HG02840 (cell line): ENCODE results near the gene INAFM2.

Source experiments
- ATAC-seq: cut with Tn5 transposase; IDR thresholded peaks from one replicate; pipeline ENCODE4 v1.9.1; 2021; ENCODE audit warnings: mild to moderate bottlenecking, moderate library complexity, moderate number of reproducible peaks; ENCODE audit not compliant: unreplicated experiment, low FRiP score

Gene INAFM2

GRCh38 chr15:40372981-40373380, 49.5 kb downstream of the INAFM2 start:
- no peak for ATAC-seq
